Muscle layer of duodenum (tissue), 2 donors: ENCODE measurements around the gene ADD3.

Source experiments
- H3K27ac ChIP-seq: one replicate; pipeline ENCODE4 v1.7.0; 2013; ENCODE audit warnings: mild to moderate bottlenecking, low read length
- H3K27me3 ChIP-seq: one replicate; pipeline ENCODE4 v1.7.0; 2013; ENCODE audit warnings: low read depth, mild to moderate bottlenecking, control low read depth, low read length
- H3K36me3 ChIP-seq, 2 donors: one replicate each; pipeline ENCODE4 v1.7.0; 2013; ENCODE audit warnings: low read length in 2 of 2, control low read depth in 1 of 2, mild to moderate bottlenecking in 1 of 2; ENCODE audit not compliant: insufficient read depth in 2 of 2, control insufficient read depth in 1 of 2
- H3K4me1 ChIP-seq, 2 donors: one replicate each; pipeline ENCODE4 v1.7.0; 2013; ENCODE audit warnings: low read length in 2 of 2, mild to moderate bottlenecking in 2 of 2, control low read depth in 1 of 2, moderate library complexity in 1 of 2; ENCODE audit not compliant: insufficient read depth in 2 of 2, control insufficient read depth in 1 of 2
- H3K4me3 ChIP-seq, 2 donors: one replicate each; pipeline ENCODE4 v1.7.0; 2013; ENCODE audit warnings: low read length in 2 of 2, low read depth in 1 of 2, mild to moderate bottlenecking in 1 of 2
- H3K9me3 ChIP-seq, 2 donors: one replicate each; pipeline ENCODE4 v1.7.0; 2013; ENCODE audit warnings: low read length in 2 of 2, control low read depth in 1 of 2, mild to moderate bottlenecking in 1 of 2; ENCODE audit not compliant: control insufficient read depth in 1 of 2
- donor health status: healthy.

The ADD3 gene

DNA sequence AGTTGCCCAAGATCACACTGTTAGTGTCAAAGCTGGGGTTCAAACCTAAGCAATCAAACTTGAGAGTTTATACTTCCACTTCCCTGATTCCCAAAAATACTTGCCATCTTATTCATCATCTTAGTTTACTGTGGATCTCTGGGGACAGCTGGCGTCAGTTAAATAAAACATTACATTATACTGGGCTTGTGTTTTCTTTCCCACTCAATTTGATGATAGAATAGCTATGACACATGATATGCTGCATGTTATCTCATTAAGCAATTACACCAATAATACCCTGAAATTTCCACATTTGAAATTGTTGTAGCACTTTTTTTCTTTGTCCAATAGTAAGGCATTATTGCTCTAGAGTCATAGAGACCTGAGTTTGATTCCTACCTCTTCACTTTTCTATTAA is 136.7 kb downstream of the ADD3 start:
- peaks cover 0 to 8% of the 10 kb centered on the region in 2 donors for H3K4me1 ChIP-seq
- H3K36me3 ChIP-seq = no peaks in the 10 kb centered on the region
- no peaks in the 10 kb centered on the region for H3K27me3 ChIP-seq
- H3K4me3 ChIP-seq = no peak overlapping the region
- H3K27ac ChIP-seq = no peak overlapping the region
- no peaks in the 10 kb centered on the region for H3K9me3 ChIP-seq

DNA sequence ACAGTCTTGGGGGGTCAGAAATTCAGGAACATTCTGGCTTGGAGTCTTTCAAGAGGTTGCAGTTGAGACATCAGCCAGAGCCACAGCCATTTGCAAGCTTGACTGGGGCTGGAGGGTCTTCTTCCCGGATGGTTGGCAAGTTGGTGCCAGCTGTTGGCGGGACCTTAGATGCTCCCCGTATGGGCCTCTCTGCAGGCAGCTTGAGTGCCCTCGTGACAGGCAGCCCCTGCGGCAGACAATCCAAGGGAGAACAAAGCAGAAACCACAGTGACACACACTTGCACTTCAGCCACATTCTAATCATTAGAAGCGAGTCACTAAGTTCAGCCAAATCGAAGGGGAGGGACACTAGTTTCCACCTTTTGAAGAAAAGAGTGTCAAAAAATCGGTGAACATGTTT is 140.2 kb downstream of the ADD3 start:
- H3K4me3 ChIP-seq = no peak overlapping the region

DNA sequence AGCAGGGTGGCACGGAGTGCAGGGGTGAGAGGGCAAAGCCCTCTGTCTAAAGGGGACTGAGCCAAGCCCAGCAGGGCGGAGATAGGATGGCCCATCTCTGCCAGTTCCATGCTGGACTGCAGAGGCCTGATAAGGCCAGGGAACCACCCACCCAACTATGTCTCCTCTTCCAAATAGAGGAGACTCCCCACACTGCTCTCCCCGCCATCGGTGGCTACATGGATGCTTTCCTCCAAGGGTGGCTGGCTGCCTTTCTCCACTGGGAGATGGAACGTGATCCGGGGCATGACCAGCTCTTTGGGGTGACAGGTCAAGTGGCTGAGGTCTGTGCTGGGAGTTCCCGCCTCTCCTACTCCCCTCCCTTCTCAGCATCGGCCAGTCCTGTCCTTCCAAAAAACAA is 141.5 kb downstream of the ADD3 start:
- Histone ChIP-seq H3K27ac (no peak overlapping the region), H3K9me3 (no peaks in the 10 kb centered on the region), H3K27me3 (no peaks in the 10 kb centered on the region), H3K36me3 (no peaks in the 10 kb centered on the region), H3K4me3 (no peak overlapping the region), H3K4me1 (no peaks in the 10 kb centered on the region)

More for the DNA sequence above, 140.2 kb downstream of the ADD3 start:
- Histone ChIP-seq H3K27me3 (no peaks in the 10 kb centered on the region), H3K9me3 (no peaks in the 10 kb centered on the region), H3K4me1 (no peaks in the 10 kb centered on the region), H3K36me3 (no peaks in the 10 kb centered on the region), H3K27ac (no peak overlapping the region)

DNA sequence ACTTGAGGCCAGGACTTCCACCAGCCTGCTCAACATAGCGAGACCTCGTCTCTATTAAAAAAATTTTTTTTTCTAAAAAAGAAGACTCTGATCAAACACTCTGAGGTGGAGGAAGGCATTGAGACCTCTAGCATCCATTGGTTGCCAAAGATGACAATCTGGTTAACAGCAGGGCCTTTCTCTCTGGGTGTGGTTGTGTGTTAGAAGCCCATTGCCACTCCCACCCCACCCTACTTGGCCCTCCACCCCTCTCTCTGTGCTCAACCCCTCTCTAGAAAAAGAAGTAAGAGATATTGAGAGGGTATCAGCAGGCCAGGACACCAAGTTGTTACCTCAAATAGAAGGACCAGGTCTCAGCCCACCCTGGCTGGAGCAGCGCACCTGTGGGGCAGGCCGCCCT is 142.3 kb downstream of the ADD3 start:
- no peak overlapping the region for H3K4me3 ChIP-seq
- H3K27me3 ChIP-seq = no peaks in the 10 kb centered on the region
- H3K27ac ChIP-seq = no peak overlapping the region
- no peaks in the 10 kb centered on the region for H3K4me1 ChIP-seq
- H3K36me3 ChIP-seq = no peaks in the 10 kb centered on the region
- no peaks in the 10 kb centered on the region for H3K9me3 ChIP-seq

DNA sequence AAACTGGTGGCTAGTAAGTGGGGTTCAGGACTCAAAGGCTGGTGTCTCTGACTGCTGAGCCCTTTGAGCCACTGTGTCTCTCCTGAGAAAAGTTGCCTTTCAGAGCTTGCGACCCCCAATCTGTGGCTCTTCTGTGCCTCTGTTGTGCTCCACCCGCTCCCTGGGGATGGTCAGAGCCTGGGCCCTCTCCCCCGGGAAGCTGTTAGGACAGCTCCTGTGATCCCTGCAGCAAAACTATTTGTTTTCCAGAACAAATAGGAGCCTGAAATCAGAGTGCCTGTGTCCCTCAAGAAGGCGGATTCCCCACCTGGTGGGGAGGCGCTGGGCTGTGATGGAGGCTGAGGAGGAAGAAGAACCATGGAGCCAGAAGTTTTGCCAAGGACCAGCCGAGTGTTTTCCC is 143.2 kb downstream of the ADD3 start:
- Histone ChIP-seq H3K4me3 (peak overlapping the region in 1 of 2 donors; percentile 16), H3K36me3 (no peaks in the 10 kb centered on the region), H3K9me3 (no peaks in the 10 kb centered on the region), H3K4me1 (no peaks in the 10 kb centered on the region), H3K27ac (no peak overlapping the region), H3K27me3 (no peaks in the 10 kb centered on the region)

DNA sequence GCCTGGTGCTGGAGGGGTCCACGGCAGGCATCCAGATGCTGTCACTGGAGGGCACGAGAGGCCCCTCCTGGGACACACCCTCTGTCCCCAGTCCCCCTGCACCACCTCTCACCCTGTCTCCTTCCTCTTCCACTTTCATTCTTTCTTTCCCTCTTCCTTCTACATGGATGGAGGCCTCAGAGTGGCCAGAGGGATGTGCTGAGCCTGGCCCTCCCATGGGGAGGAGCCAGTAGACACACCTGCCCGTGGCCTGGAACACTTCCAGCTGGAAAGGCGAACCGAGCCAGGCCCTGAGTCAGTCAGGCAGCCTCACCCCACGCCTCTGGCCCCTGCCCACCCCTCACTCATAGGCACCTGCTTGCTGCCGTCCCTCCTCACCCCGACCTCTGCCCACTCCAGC is 143.7 kb downstream of the ADD3 start:
- Histone ChIP-seq H3K4me3 (peak overlapping the region in 1 of 2 donors; percentile 16), H3K4me1 (no peaks in the 10 kb centered on the region), H3K36me3 (no peaks in the 10 kb centered on the region), H3K27me3 (no peaks in the 10 kb centered on the region), H3K27ac (no peak overlapping the region), H3K9me3 (no peaks in the 10 kb centered on the region)

DNA sequence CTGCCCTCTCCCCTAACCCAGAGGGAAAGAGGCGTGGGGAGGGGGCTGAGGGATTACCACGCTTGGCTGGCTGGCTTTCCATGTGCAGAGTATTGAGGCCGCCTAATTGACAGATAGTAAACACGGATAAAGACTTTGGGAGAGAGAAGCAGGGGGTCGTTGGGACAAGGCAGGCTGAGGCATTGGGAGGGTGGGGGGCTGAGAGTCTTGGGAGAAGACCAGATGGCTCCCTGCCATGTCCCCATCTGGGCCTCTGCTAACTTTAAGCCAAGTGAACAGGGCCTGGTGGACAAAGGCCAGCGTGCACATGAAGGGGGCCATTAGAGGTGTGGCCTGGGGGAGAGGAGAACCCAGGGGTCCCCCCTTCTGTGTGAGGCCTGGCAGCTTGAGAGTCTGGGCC is 144.2 kb downstream of the ADD3 start:
- Histone ChIP-seq H3K27me3 (no peaks in the 10 kb centered on the region), H3K4me3 (no peak overlapping the region), H3K27ac (no peak overlapping the region), H3K4me1 (no peaks in the 10 kb centered on the region), H3K9me3 (no peaks in the 10 kb centered on the region), H3K36me3 (no peaks in the 10 kb centered on the region)

DNA sequence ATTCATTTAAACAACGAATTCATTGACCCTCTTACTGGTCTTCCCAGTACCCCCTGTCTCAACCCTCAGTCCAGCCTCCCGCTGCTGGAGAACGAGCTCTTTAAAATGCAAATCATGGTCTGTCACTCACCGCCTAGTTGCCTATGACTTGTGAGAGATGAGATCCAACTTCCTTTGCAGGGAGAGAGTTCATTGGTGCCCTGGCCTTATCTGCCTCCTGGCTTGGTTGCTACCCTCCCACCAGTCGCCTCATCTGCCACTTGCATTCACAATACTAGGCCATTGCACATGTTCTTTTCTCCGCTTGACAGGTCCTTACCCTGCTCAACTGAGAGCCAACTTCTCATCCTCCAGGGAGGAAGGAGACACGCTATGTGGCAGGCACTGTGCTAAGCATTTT is 145.6 kb downstream of the ADD3 start:
- H3K4me1 ChIP-seq = no peaks in the 10 kb centered on the region
- no peaks in the 10 kb centered on the region for H3K36me3 ChIP-seq
- H3K9me3 ChIP-seq = no peaks in the 10 kb centered on the region
- no peak overlapping the region for H3K4me3 ChIP-seq
- no peaks in the 10 kb centered on the region for H3K27me3 ChIP-seq
- no peak overlapping the region for H3K27ac ChIP-seq

DNA sequence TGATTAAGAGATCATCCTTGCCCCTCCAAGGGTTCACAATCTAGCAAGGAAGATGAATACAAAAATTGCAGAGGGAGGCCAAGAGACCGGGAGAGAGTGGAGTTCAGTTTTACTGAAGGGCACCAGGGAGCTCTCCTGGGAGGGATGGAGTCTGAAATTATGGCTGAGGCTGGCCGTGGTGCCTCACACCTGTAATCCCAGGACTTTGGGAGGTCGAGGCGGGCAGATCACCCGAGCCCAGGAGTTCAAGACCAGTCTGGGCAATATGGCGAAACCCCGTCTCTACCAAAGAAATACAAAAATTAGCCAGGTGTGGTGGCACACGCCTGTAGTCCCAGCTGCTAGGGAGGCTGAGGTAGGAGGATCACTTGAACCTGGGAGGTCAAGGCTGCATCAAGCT is 148.3 kb downstream of the ADD3 start:
- H3K4me3 ChIP-seq = no peak overlapping the region
- no peaks in the 10 kb centered on the region for H3K27me3 ChIP-seq
- no peaks in the 10 kb centered on the region for H3K4me1 ChIP-seq
- H3K9me3 ChIP-seq = no peaks in the 10 kb centered on the region
- no peaks in the 10 kb centered on the region for H3K36me3 ChIP-seq
- no peak overlapping the region for H3K27ac ChIP-seq

DNA sequence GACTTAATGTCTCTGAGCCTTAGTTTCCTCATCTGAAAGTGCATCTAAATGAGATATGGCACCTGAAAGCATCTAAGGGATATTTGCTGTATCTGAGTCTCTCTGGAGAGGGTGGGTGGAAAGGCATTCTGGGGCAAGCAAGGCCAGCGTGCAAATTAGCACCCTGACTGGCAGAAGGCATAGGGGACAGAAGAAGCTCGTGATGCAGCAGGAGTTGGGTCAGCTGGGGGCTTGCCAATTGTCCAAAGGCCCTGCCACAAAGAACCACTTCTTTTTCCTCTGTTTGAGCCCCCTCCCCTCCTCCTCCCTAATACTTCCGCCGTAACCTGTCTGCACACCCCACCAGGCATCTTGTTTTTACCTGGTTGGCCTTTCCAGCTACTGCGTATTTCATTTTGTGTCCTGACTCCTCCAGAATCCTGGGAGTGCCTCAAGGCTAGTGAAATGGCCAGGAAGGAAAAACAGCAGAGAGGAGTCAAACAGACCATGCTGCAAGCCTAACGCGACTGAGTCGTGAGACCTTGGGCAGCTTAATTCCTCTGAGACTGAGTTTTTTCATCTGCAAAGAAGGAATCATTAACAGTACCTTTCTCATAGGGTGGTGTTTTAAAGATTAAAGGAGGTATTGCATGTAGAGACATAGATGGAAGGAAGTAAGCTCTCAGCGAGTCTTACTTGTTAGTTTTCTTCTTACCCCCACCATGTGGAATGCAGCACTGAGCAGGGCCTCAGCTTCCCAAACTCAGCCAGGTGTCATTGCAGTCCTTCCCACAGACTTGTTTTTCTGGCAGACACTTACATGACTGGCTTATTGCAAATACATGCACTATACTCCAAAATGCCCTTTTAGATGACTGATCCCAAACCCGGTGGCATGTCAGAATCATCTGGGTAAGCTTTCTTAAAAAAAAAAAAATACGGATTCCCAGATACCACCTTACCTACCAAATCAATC is 150.5 kb downstream of the ADD3 start:
- no peaks in the 10 kb centered on the region for H3K9me3 ChIP-seq
- no peak overlapping the region for H3K4me3 ChIP-seq
- no peaks in the 10 kb centered on the region for H3K27me3 ChIP-seq

DNA sequence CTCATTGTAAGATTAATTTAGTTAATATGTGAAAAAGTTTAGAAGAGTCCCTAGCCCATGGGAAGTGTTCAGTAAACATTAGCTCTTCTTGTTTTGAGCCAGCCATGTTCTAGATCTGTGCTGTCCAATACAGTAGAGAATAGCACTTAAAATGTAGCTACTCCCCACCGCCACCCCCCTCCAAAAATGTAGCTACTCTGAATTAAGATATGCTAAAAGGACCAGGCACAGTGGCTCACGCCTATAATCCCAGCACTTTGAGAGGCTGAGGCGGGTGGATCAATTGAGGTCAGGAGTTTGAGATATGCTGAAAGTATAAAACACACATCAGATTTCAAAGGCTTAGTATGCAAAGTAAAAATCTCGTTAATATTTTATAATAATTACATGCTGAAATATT is 152.3 kb downstream of the ADD3 start:
- H3K4me1 ChIP-seq = peaks cover 0 to 8% of the 10 kb centered on the region in 2 donors
- no peaks in the 10 kb centered on the region for H3K27me3 ChIP-seq
- H3K36me3 ChIP-seq = no peaks in the 10 kb centered on the region
- H3K9me3 ChIP-seq = no peaks in the 10 kb centered on the region
- no peak overlapping the region for H3K4me3 ChIP-seq
- no peak overlapping the region for H3K27ac ChIP-seq

More for the DNA sequence above, 150.5 kb downstream of the ADD3 start:
- H3K27ac ChIP-seq = no peak overlapping the region
- peaks cover 0 to 5% of the 10 kb centered on the region in 2 donors for H3K4me1 ChIP-seq
- no peaks in the 10 kb centered on the region for H3K36me3 ChIP-seq

DNA sequence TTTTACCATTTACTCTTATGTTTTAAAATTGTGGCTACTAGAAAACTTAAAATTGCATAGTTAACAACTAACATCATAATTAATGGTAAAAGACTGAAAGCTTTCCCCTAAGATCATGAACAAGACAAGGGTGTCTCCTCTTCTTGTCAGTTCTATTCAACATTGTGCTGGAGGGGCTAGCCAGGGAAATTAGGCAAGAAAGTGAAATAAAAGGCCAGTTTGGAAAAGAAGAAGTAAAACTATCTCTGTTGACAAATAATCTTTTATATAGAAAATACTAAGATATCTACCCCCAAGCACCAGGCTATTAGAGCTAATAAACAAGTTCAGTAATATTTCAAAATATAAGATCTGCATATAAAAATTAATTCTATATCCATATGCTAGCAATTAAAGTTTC is 152.7 kb downstream of the ADD3 start:
- Histone ChIP-seq H3K9me3 (no peaks in the 10 kb centered on the region), H3K36me3 (no peaks in the 10 kb centered on the region), H3K27me3 (no peaks in the 10 kb centered on the region), H3K27ac (no peak overlapping the region), H3K4me3 (no peak overlapping the region), H3K4me1 (peaks cover 0 to 8% of the 10 kb centered on the region in 2 donors)
